Progenitor cell of endocrine pancreas (in vitro differentiated cells): ENCODE data around the gene CUX1. TPM values are rescaled to one million over a fixed set of nuclear protein-coding genes. Genes with fewer than 3 reads are reported as not detected.

Experiments used
- DNase-seq: peaks from one replicate; pipeline ENCODE4 v3.0.0; 2021; ENCODE audit warnings: low spot score; ENCODE audit not compliant: unreplicated experiment
- H3K27ac Mint-ChIP-seq: 2 replicates; pipeline ENCODE4 v1.8.0; 2021; ENCODE audit warnings: mild to moderate bottlenecking, moderate library complexity, mixed read lengths
- H3K27me3 Mint-ChIP-seq: 2 replicates; pipeline ENCODE4 v1.8.0; 2021; ENCODE audit warnings: mixed read lengths
- H3K36me3 Mint-ChIP-seq: 2 replicates; pipeline ENCODE4 v1.8.0; 2022; ENCODE audit warnings: mixed read lengths; ENCODE audit not compliant: insufficient read depth
- H3K4me1 Mint-ChIP-seq: 2 replicates; pipeline ENCODE4 v1.8.0; 2021; ENCODE audit warnings: low read depth, mixed read lengths
- H3K4me3 Mint-ChIP-seq: 2 replicates; pipeline ENCODE4 v1.8.0; 2021; ENCODE audit warnings: low read depth, mild to moderate bottlenecking, moderate library complexity, mixed read lengths
- H3K9me3 Mint-ChIP-seq: 2 replicates; pipeline ENCODE4 v1.8.0; 2021; ENCODE audit warnings: low read depth, mixed read lengths
- CTCF ChIP-seq: fragments of 200-600 bp; sonication (generic); IDR thresholded peaks from one replicate; pipeline ENCODE4 v1.5.0; 2021; ENCODE audit warnings: antibody characterized with exemption, mild to moderate bottlenecking; ENCODE audit not compliant: unreplicated experiment
- total RNA-seq: library from RNA; stranded (reverse); gene quantifications from 2 replicates; pipeline ENCODE4 v1.2.1, GENCODE V29; 2021

CUX1 gene
- total RNA-seq, 1 donor from 2014 or later = 103 TPM

- no peak for DNase-seq
- TF ChIP-seq CTCF = no peak
- Mint-ChIP-seq H3K9me3 (no peaks in the 10 kb centered on the region), H3K27me3 (no peaks in the 10 kb centered on the region), H3K4me3 (no peak overlapping the region), H3K36me3 (peaks cover 3% of the 10 kb centered on the region), H3K4me1 (no peaks in the 10 kb centered on the region), H3K27ac (peak overlapping the region; percentile 52)
Observed at GRCh38 chr7:102258073-102258748, 440.8 kb downstream of the CUX1 start.

GRCh38 chr7:102258749-102259107 is 441.3 kb downstream of the CUX1 start:
- H3K9me3 Mint-ChIP-seq = no peaks in the 10 kb centered on the region
- no peak overlapping the region for H3K4me3 Mint-ChIP-seq
- no peaks in the 10 kb centered on the region for H3K27me3 Mint-ChIP-seq
- no peak for DNase-seq
- no peak for TF ChIP-seq CTCF
- H3K36me3 Mint-ChIP-seq = peaks cover 3% of the 10 kb centered on the region
- H3K27ac Mint-ChIP-seq = no peak overlapping the region
- no peaks in the 10 kb centered on the region for H3K4me1 Mint-ChIP-seq

- no peaks in the 10 kb centered on the region for H3K4me1 Mint-ChIP-seq
- H3K4me3 Mint-ChIP-seq = no peak overlapping the region
- no peaks in the 10 kb centered on the region for H3K27me3 Mint-ChIP-seq
- peaks cover 3% of the 10 kb centered on the region for H3K36me3 Mint-ChIP-seq
- H3K27ac Mint-ChIP-seq = no peak overlapping the region
- DNase-seq = no peak
- TF ChIP-seq CTCF = no peak
- H3K9me3 Mint-ChIP-seq = no peaks in the 10 kb centered on the region
Observed at GRCh38 chr7:102260856-102261255, 443.4 kb downstream of the CUX1 start.

- H3K27me3 Mint-ChIP-seq = no peaks in the 10 kb centered on the region
- H3K36me3 Mint-ChIP-seq = peaks cover 3% of the 10 kb centered on the region
- H3K4me1 Mint-ChIP-seq = no peaks in the 10 kb centered on the region
- no peak for DNase-seq
- TF ChIP-seq CTCF = no peak
- no peaks in the 10 kb centered on the region for H3K9me3 Mint-ChIP-seq
- peak overlapping the region; percentile 78 for H3K27ac Mint-ChIP-seq
- H3K4me3 Mint-ChIP-seq = no peak overlapping the region
Observed at GRCh38 chr7:102261451-102261850, 444.0 kb downstream of the CUX1 start.

GRCh38 chr7:102262546-102262945 is 445.1 kb downstream of the CUX1 start:
- H3K9me3 Mint-ChIP-seq = no peaks in the 10 kb centered on the region
- no peaks in the 10 kb centered on the region for H3K4me1 Mint-ChIP-seq
- no peak for TF ChIP-seq CTCF
- H3K27ac Mint-ChIP-seq = no peak overlapping the region
- DNase-seq = no peak
- no peaks in the 10 kb centered on the region for H3K27me3 Mint-ChIP-seq
- no peak overlapping the region for H3K4me3 Mint-ChIP-seq
- H3K36me3 Mint-ChIP-seq = peaks cover 3% of the 10 kb centered on the region
